ENCODE measurements around the gene MAGOH. TPM values are rescaled to one million over a fixed set of nuclear protein-coding genes. Genes with fewer than 3 reads are reported as not detected.
A peak's percentile ranks its signal among the peaks of the same experiment; 100 is the strongest.
"Not testable (repeated sequence)": the region's sequence is repeated elsewhere in the genome, so short reads cannot be mapped to it uniquely, and the experiment has no call there.

MAGOH gene
- 30.0 TPM for total RNA-seq

- ATAC-seq = peak; percentile 97
Observed at GRCh38 chr1:53238197-53239155, at the start of gene MAGOH. MAGOH (minus strand) TSS chr1:53238518; CDS start chr1:53238448, 70 bp downstream.

DNA sequence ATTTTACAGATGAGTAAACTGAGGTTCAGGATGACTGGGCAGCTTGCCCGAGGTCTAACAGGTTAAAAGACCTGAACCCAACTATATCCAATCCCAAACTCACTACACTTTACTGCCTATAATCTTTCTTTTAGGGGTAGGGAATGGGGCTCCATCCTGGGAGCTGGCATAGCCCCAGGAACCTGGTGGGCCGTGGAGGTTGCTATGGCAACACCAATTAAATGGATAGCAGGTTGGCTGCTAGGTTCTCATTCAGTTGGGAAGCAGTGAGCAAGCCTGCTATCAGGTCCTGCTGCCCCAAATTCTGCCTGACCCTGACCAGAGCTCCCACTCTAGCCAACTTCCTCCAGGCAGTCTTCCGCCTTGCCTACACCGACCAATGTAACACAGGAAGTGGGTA, 48.6 kb upstream of the MAGOH start:
- no peak for ATAC-seq

DNA sequence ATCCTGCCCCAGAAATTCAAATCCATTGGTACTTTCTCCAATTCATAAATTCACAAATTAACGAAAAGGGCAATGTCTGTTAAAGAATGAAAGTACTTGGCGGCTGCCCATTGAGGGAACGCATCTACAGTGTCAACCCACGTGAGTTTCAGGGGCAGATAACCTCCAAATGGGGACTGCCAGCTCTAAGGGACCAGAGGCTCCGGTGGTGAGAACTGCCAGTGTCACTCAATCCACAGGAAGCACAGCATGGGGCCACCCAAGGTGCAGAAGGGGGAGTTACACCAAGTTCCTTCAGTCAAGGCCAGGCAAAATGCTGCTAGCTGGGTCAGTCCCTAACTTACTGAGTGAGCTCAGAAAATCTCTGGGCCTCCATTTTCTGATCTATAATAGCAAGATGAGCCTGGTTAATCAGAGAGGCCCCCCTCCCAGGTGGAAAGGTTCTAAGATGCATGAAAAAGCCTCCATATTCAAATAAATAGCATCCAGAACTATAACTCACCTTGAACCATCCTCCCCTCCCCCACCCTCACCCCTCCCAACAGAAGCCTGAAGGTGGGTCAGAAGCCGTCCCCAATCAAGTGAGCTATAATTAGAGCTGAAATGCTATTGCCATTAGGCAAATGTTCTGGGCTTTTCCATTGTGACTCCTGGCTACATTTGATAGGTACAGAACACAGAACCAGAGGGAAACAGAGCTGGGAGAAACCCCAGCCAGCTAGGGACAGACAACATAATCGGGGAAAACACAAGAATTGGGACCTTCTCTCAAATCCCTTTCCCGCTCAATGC, 47.8 kb upstream of the MAGOH start:
- ATAC-seq = no peak

DNA sequence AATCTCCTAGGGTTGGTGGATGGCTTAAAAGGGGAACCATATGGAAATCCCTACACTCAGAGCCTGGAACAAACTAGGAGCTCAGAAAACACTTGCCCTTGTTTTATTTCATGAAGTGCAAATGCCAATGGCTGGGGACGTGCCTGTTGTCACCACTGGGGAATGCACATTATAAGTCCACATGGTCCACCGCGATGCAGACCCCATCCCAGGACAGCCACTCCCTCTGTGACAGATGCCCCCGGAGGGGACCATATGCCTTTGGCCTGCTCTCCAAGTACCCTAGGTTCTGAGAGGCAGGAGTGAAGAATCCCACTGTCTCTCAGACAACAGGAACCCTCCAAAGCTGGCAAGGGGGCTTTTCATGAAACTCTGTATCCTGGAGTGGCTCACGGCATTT, 47.2 kb upstream of the MAGOH start:
- ATAC-seq = no peak

- ATAC-seq = no peak
Observed at GRCh38 chr1:53284224-53285020, 46.1 kb upstream of the MAGOH start.

DNA sequence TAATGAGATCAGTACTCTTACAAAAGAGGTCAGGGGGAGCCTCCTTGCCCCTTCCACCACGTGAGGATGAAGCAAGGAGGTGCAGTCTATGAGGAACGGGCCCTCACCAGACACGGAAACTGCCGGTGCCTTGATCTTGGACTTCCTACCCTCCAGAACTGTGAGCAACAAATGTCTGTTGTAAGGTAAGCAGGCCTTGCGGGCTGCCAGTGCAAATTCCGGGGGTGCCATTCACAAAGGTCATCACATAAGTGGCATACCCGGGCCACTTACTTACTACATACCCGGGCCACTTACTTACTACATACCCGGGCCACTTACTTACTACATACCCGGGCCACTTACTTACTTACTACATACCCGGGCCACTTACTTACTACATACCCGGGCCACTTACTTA, 44.8 kb upstream of the MAGOH start:
- not testable (repeated sequence) for ATAC-seq

DNA sequence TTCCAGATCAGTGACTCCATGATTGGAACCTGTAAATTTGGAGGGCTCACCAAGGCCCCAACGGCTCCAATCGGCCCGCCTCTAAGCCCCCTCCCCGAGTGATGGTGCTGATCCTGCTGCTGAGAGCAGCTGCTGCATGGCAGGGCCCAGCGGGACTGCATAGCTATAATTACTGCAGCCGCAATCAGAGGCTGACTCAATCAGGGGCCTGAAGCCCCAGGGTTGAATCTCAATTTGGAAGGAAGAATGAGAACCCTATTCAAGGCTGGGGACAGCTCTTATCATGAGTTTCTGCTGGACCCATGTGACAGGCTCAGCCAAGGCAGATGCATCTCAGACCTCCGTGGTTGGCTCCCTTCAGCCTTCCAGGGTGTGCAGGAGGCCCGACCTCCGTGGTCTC, 42.8 kb upstream of the MAGOH start:
- no peak for ATAC-seq

DNA sequence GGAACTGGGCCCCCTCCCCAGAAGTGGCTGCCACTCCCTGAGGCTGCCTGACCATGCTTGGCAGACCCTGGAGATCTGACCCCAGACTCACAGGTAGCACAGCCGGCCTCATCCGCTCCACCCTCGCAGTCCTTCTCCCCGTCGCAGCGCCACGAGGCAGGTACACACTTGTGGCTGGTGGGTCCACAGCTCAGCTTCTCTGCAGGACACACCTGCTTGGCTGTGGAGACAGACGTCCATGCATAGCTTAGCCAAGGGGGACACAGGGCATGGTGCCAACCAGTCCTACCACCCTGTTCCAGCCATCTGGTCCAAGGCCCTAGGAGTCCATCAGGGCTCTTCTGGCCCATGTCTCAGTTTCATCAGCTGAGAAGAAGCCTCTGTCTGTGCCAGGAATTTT, 42.2 kb upstream of the MAGOH start:
- no peak for ATAC-seq

GRCh38 chr1:53279296-53280200, 41.2 kb upstream of the MAGOH start:
- no peak for ATAC-seq

GRCh38 chr1:53278298-53278725, 40.0 kb upstream of the MAGOH start:
- peak; percentile 32 for ATAC-seq

DNA sequence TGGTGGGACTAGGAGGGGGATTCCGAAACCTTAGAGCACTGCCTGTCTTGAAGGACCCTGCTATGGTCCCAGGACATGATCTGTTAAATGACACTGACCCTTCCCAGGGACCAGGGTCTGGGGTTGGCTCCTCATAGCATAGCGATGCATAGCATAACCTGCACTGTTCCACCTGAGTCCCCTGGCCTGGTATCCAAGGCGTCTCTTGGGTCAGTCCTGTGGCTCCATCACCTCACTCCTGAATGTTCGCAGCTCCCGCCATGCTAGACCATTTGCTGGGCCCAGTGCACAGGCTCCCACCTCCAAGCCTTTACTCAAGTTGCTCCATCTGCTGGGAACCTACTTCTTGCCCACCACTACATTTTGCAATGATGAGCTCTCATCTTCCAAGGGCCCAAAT, 39.0 kb upstream of the MAGOH start:
- ATAC-seq = no peak

DNA sequence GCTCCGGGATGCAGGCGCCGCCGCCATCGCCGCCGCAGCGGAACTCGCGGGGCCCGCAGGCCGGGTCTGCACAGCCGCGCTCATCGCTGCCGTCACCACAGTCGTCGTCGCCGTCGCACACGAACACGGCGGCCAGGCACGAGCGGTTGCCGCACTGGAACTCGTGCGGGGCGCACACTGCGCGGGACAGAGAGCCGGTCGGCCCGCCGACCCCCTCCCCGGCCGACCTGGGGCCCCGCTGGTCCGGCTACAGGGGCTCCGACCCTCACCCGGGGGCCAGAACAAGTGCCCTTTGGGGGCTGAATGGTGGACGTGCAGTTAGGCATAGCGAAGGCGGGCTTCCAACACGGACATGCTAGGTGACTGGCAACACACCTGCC, 38.6 kb upstream of the MAGOH start:
- ATAC-seq = no peak

- ATAC-seq = no peak
Observed at GRCh38 chr1:53276153-53276901, 38.0 kb upstream of the MAGOH start.

DNA sequence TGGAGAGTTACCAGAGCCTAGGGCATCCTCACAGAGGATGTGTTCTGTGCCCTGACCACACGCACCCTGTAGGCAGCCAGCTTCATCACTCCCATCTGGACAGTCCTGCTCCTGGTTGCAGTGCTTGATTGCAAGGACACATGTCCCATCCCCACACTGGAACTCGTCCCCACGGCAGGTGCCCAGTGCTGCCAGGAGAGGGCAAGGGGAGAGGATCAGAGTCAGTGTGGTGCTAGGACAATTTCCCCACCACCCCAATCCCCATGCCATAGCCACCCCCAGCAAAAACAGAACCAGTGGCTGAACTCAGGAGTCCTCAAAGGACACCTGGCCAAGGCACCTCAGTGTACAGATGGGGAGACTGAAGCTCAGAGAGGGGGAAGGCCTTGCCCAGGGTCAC, 37.2 kb upstream of the MAGOH start:
- ATAC-seq = no peak

DNA sequence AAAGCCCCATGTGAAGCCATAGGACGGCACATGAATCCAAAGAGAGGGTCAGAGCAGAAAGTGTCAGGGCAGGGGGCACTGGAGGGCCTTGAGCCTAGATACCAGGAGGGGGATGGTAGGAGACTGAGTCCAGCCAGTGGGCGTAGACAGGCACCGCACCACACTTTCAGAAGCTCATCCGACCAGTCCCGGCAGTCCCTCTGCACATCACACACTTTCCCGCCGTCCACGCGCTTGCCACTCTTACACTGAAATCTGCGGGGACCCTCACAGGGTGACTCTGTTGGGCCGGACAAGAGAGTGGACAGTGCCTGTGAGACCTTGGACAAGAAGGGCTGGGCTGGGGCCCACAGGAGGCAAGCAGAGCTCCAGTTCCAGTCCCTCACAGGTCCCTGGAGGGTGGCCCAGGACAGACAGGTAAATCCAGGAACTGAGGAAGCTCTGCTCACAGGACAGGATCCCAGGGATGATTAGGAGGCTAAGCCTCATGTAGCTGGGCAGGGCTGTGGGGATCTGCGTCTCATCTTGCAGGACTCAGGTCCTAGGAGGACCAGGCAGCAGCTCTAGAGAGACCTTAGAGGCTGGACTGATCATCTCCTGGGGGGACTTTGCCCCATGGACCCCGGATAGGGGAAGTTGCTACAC, 36.3 kb upstream of the MAGOH start:
- no peak for ATAC-seq

- ATAC-seq = peak; percentile 7
Observed at GRCh38 chr1:53274026-53274425, 35.7 kb upstream of the MAGOH start.

- peak; percentile 67 for ATAC-seq
Observed at GRCh38 chr1:53273526-53273925, 35.2 kb upstream of the MAGOH start.

DNA sequence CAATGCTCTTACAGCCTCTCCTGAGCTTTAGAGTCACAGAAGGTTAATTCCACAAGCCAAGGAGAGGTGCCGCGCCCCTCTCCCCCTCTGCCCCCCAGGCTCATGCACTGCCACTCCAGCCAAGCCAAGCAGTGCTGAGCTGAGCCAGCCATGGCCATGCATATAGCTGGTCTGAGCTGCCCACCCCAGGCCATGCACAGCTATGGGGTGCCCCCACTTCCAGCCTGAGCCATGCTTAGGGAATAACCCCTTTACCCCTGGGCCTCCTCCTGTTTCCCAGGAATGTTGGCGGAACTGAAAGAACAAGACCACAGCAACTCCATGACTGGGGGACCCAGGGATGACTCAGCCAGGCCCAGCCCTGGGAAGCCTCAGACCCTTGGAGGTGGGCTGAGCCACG, 34.0 kb upstream of the MAGOH start:
- ATAC-seq = no peak

DNA sequence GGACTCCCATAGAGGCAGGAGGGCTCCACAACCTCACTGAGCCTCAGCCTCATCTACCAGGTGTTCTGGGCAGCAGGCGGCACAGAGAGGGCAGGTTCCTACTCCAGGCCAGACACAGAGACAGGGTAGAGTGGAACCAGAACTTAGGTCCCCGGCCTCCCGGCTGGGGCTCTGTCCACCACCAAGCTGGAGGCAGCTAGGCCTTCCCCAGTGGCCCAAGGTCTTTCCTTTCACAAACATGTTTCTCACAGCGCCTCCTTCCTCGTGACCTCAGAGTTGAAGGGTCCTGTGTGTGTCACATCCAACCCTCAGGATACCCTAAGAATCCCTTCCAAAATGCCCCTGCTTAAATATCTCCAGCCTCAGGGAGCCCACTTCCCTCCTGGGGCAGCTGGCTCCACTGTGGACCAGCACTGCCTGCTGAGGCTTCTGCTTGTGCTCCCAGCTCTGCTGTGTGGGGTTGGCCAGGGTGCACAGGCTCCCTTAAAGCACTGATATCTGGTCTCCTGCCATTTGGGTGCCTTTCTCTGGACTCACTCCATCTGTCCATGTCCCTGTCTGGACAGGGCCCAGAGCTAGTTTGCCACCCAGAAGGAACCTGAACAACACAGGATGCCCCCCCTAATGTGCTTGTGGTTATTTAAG, 33.2 kb upstream of the MAGOH start:
- ATAC-seq = no peak

DNA sequence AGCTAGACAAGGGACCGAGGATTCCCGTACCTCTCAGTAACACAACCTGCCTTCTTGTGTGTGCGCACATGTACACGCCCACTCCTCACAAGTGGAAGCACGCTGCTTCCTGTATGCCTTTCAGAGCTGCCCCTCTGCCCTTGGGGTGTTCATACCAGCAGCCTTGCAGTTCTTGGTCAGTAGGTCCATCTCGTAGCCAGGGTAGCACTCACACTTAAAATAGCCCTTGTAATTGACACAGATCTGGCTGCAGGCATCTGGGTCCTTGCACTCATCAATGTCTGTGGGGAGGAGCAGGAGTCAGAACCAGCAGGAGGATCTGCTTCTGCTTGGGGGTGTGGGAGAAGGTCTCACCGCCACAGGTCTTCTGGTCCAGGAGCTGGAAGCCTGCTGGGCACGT, 32.6 kb upstream of the MAGOH start:
- no peak for ATAC-seq

All from esophagus mucosa (tissue), 1 donor.